GM12874 (cell line): ENCODE data around the gene SCN9A.

Source experiments
- TF ChIP-seq, protein P1 (sequence below): IDR thresholded peaks from 2 replicates; pipeline ENCODE4 v1.5.1; 2011; ENCODE audit warnings: low read depth, mild to moderate bottlenecking, control low read depth, low read length, moderate library complexity; ENCODE audit not compliant: insufficient read depth

The SCN9A gene

DNA sequence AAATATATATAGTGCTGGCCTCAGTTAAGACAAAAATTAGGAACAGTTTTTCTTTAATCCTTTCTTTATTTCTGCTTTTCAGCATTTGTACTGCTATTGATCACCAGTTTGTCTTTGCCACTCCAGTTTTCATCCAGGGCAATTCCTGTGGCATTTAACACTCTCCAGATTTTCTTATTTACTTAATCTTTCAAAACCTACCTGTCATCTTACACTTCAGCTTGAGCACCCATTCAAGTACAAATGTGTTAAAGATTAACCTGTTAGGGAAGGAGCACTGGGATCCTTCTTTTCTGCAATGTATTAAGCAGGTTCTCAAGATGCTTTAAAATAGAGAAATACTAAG lies 146.1 kb downstream of the SCN9A start:
- TF ChIP-seq, protein P1, sequence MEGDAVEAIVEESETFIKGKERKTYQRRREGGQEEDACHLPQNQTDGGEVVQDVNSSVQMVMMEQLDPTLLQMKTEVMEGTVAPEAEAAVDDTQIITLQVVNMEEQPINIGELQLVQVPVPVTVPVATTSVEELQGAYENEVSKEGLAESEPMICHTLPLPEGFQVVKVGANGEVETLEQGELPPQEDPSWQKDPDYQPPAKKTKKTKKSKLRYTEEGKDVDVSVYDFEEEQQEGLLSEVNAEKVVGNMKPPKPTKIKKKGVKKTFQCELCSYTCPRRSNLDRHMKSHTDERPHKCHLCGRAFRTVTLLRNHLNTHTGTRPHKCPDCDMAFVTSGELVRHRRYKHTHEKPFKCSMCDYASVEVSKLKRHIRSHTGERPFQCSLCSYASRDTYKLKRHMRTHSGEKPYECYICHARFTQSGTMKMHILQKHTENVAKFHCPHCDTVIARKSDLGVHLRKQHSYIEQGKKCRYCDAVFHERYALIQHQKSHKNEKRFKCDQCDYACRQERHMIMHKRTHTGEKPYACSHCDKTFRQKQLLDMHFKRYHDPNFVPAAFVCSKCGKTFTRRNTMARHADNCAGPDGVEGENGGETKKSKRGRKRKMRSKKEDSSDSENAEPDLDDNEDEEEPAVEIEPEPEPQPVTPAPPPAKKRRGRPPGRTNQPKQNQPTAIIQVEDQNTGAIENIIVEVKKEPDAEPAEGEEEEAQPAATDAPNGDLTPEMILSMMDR = no peak

DNA sequence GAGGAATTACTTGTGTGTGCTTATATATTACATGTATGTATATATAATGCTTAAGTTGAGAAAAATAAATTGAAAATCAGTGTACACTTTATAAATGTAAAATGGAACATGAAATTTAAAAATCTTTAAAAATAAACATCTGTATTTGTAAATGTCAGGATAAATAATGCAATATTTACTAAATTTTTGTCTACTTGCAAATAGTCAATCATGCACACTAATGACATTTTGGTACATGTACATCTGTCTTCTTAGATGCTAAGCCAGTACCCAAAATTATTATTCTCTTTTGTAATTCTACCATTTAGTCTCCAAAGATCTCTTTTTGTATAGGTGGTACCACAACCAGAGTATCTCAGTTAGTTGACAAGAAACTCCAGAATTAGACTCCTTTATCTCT lies 151.5 kb downstream of the SCN9A start:
- TF ChIP-seq, protein P1 = no peak

DNA sequence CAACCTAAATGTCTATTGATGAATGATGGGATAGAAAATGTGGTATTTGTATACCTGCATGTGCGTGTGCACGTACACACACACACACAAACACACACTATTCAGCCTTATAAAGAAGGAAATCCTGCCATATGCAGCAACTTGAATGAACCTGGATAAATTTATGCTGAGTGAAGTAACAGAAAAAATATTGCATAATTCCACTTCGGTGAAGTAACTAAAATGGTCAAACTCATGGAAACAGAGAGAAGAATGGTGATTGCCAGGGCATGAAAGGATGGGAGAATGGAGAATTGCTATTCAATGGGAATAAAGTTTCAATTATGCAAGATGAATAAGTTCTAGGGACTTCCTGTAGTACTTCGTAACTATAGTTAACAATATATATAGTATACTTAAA lies 152.4 kb downstream of the SCN9A start:
- TF ChIP-seq, protein P1 = no peak

DNA sequence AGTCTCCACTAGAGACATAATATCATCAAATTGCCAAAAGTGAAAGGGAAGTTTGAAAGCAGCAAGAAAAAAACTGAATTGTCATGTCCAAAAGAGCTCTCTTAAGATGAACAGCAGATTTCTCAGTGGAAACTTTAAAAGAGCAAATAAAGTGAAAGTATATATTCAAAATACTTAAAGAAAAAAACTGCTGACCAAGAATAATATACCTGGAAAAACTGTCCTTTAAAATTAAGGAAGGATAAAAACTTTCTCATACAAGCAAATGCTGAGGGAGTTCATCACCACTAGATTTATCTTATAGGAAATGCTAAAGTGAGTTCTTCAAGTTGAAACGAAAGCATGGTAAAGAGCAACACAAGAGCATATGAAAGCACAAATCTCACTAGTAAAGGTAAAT lies 164.7 kb downstream of the SCN9A start:
- TF ChIP-seq, protein P1 = no peak

DNA sequence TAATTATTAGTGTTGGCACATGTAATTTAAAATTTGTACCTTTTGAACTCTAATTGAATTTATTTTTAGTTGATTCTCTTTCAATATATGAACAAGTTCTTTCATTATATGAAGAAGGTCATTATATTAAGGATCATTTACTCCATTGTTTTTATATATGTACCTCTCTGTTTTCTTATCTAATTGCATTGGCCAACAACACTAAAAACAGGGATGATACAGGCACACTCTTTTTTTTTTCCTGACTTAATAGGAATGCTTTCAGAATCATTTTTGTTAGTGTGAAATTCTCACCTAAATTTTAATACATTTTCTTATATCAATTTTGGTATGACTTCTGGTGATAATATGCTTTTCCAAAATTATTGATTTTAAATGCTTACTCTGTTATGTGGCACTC lies 173.0 kb downstream of the SCN9A start:
- TF ChIP-seq, protein P1 = no peak

DNA sequence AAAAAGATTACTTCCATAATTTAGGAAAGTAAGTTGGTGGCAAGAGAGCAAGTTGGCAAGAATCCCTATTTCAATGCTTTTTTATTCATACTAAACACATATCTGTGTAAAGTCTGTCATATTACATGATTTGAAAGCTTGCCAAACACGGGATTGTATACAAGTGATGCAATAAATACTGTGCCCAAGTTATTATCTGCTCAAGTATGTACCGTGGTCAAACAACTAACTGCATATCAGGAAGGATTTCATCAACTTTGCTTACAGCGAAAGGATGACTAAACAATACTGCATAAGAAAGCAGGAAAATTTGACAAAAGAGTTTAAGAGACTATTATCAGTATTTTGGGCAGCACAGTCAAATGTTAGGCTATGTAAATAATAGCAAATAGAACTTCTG lies 178.3 kb downstream of the SCN9A start:
- TF ChIP-seq, protein P1 = no peak

DNA sequence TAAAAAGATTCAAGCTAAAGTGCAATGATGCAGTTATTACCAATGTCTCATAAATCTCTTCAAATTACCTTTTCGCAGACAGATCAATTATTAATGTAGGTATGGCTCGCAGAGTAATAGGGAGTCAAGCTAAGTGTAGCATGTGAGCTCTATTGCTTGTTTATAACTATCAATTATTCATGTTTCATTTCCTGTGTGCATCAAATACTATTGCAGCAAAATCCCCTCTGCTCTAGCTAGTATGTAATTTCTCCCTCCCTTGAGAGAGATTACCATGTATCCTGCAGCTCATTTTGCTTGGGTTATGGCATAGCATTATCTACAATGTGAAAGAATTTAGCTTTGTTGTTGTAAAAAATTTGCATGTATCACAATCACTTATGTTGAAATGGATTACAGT lies 182.3 kb downstream of the SCN9A start:
- TF ChIP-seq, protein P1 = no peak

DNA sequence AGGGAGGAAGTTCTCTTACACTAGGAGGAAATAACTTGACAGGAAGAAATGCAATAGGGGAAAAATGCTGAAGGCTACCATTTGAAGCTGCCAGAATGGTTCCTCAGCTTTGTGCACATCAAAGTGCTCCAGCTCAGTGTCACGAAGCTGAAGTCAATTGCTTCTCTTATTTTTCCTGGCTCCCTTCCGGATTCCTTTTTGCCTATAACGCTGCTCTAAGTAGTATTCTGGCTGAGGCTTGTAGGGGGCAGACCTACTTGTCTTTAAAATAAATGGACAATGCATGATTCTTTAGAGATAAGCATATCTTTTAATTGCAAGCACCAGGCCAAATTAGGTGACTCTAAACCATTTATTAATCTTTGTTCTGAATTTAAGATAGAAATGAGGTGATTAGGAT lies 187.7 kb downstream of the SCN9A start:
- TF ChIP-seq, protein P1 = no peak
